Upper lobe of right lung (tissue), 1 donor: ENCODE results near the gene ACP3. TPM values are rescaled to one million over a fixed set of nuclear protein-coding genes. Genes with fewer than 3 reads are reported as not detected.
"Not testable (repeated sequence)": the region's sequence is repeated elsewhere in the genome, so short reads cannot be mapped to it uniquely, and the experiment has no call there.

Experiments used
- ATAC-seq: fragments of 200-7000 bp; cut with Tn5 transposase; one replicate; pipeline ENCODE4 v1.9.1; 2020; ENCODE audit warnings: mild to moderate bottlenecking, moderate library complexity
- DNase-seq: peaks from one replicate; pipeline ENCODE4 v3.0.0-alpha.2; 2020
- H3K27ac ChIP-seq: fragments of 200-600 bp; one replicate; pipeline ENCODE4 v1.8.0; 2022
- H3K27me3 ChIP-seq: fragments of 200-600 bp; one replicate; pipeline ENCODE4 v1.8.0; 2022; ENCODE audit warnings: mild to moderate bottlenecking
- H3K36me3 ChIP-seq: fragments of 200-600 bp; one replicate; pipeline ENCODE4 v1.8.0; 2022
- H3K4me1 ChIP-seq: fragments of 200-600 bp; one replicate; pipeline ENCODE4 v1.8.0; 2022
- H3K4me3 ChIP-seq: fragments of 200-600 bp; one replicate; pipeline ENCODE4 v1.8.0; 2022; ENCODE audit warnings: mild to moderate bottlenecking
- H3K9me3 ChIP-seq: fragments of 200-600 bp; one replicate; pipeline ENCODE4 v1.8.0; 2022
- intact Hi-C: fragments of 100-400 bp; cut with DNase I; formaldehyde crosslinking; loops from one replicate; pipeline ENCODE4 v1.11.0; 2022
- total RNA-seq: library from RNA; stranded (reverse); fragmentation: NEBNext Ultra II Directional; extraction: Animal tissue kit (Norgen Biotek cat#: 25700); gene quantifications from one replicate; pipeline ENCODE4 v1.2.1, GENCODE V29; 2021
- TF ChIP-seq, protein P1 (sequence below): fragments of 200-600 bp; IDR thresholded peaks from one replicate; pipeline ENCODE4 v1.8.0; 2022; ENCODE audit warnings: antibody characterized with exemption
- donor health status: DM: no; HTN: yes; CAD: no; lungs with severe emphysema.

Gene ACP3
- total RNA-seq, 1 donor from 2014 or later: 11.5 TPM

DNA sequence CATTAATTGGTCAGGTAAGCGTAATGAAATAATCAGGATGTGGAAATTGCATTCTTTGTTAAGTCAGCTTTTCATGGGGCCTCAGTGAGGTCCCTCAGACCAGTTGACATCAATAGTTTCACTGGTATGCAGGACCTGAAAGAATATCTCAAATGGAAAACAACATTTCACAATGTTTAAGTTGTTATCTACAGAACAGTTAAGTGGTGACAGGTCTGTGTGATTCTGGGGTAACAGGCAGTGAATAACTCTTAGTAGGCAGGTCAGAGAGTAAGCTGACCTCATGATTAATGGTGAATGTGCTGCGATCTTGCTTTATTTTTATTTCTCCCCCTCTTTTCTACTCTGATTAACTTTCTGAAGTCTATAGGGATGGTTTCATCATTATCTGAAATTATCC lies 28.9 kb upstream of the ACP3 start:
- DNase-seq: no peak
- Histone ChIP-seq H3K9me3 (no peaks in the 10 kb centered on the region), H3K4me3 (no peak overlapping the region), H3K4me1 (peaks cover 9% of the 10 kb centered on the region), H3K27me3 (no peaks in the 10 kb centered on the region), H3K27ac (no peak overlapping the region), H3K36me3 (no peaks in the 10 kb centered on the region)
- TF ChIP-seq, protein P1, sequence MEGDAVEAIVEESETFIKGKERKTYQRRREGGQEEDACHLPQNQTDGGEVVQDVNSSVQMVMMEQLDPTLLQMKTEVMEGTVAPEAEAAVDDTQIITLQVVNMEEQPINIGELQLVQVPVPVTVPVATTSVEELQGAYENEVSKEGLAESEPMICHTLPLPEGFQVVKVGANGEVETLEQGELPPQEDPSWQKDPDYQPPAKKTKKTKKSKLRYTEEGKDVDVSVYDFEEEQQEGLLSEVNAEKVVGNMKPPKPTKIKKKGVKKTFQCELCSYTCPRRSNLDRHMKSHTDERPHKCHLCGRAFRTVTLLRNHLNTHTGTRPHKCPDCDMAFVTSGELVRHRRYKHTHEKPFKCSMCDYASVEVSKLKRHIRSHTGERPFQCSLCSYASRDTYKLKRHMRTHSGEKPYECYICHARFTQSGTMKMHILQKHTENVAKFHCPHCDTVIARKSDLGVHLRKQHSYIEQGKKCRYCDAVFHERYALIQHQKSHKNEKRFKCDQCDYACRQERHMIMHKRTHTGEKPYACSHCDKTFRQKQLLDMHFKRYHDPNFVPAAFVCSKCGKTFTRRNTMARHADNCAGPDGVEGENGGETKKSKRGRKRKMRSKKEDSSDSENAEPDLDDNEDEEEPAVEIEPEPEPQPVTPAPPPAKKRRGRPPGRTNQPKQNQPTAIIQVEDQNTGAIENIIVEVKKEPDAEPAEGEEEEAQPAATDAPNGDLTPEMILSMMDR: no peak
- ATAC-seq: no peak
- intact Hi-C loops: no loop called here

DNA sequence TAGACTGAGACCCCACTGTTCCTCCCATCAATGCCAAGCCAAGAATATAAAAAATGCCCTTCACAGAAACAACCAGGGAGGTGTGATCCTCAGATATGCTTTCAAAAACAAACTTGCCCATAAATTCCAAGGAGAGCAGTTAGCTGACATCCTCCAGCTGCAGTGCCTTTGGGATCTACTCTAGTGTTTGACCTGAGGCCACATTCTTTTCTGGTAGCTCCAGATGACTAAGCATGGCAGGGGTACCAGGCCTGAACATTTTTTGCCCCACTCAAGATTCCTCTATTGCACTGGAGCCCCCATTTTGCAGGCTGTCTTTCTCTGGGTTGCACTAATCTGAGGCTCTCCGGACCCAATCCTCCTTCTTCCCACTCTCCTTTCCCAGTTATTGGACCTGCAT lies 27.9 kb upstream of the ACP3 start:
- no peak for DNase-seq

DNA sequence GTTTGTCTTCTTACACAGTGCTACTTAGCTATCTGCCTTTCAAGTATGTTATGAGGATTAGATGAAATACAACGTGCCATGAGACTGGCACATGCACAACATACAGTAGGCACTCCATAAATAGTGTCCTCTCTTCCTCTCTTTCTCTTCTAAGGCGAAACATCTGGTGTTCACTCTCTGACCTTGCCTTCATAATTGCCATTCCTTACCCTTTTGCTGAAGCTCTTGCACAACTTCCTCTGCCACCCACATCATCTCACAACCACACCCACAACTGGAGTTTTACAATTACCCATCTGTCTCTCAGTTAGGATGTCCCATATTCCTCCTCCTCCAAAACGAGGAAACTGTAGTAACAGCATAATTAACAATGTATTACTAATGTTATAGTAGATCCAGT lies 26.4 kb upstream of the ACP3 start:
- intact Hi-C loops: no loop called here
- DNase-seq: no peak
- Histone ChIP-seq H3K27me3 (no peaks in the 10 kb centered on the region), H3K9me3 (no peaks in the 10 kb centered on the region), H3K27ac (no peak overlapping the region), H3K4me3 (no peak overlapping the region), H3K4me1 (no peaks in the 10 kb centered on the region), H3K36me3 (no peaks in the 10 kb centered on the region)
- TF ChIP-seq, protein P1: no peak
- ATAC-seq: peak; percentile 94

More for the DNA sequence above, 27.9 kb upstream of the ACP3 start:
- Histone ChIP-seq H3K27ac (no peak overlapping the region), H3K4me3 (no peak overlapping the region), H3K36me3 (no peaks in the 10 kb centered on the region), H3K27me3 (no peaks in the 10 kb centered on the region), H3K9me3 (no peaks in the 10 kb centered on the region), H3K4me1 (peaks cover under 1% of the 10 kb centered on the region)
- no peak for ATAC-seq
- TF ChIP-seq, protein P1: no peak
- intact Hi-C loops: no loop called here

DNA sequence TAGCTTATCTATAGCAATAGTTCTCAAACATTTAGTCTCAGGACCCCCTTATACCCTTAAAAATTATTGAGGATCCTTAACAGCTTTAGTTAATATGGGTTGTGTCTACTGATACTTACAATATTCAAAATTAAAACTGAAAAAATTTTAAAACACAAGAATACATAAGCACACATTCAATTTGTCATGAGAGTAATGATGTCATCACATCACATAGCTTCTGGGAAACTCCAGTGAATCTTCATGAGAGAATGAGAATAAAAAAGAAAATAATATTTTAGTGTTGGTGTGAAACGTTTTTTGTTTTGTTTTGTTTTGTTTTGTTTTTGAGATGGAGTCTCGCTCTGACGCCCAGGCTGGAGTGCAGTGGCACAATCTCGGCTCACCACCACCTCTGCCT lies 25.2 kb upstream of the ACP3 start:
- intact Hi-C loops: no loop called here
- no peak for ATAC-seq
- H3K9me3 ChIP-seq: no peaks in the 10 kb centered on the region
- no peak for DNase-seq
- H3K27me3 ChIP-seq: no peaks in the 10 kb centered on the region
- no peaks in the 10 kb centered on the region for H3K36me3 ChIP-seq
- H3K4me3 ChIP-seq: no peak overlapping the region
- H3K4me1 ChIP-seq: no peaks in the 10 kb centered on the region
- no peak overlapping the region for H3K27ac ChIP-seq
- TF ChIP-seq, protein P1: no peak

DNA sequence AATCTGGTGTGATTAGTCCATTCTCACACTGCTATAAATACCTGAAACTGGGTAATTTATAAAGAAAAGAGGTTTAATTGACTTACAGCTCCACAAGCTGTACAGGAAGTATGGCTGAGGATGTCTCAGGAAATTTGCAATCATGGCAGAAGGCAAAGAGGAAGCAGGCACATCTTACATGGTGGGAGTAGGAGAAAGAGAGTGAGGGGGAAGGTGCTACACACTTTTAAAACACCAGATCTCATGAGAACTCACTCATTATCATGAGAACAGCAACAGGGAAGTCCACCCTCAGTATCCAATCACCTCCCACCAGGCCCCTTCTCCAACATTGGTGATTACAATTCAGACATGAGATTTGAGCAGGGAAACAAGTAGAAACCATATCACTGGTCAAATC lies 24.0 kb upstream of the ACP3 start:
- TF ChIP-seq, protein P1: no peak
- H3K27me3 ChIP-seq: no peaks in the 10 kb centered on the region
- no peak overlapping the region for H3K27ac ChIP-seq
- ATAC-seq (peak; percentile 53), DNase-seq (no peak)
- no peaks in the 10 kb centered on the region for H3K9me3 ChIP-seq
- intact Hi-C loops: no loop called here
- H3K4me1 ChIP-seq: no peaks in the 10 kb centered on the region
- H3K4me3 ChIP-seq: no peak overlapping the region
- no peaks in the 10 kb centered on the region for H3K36me3 ChIP-seq

DNA sequence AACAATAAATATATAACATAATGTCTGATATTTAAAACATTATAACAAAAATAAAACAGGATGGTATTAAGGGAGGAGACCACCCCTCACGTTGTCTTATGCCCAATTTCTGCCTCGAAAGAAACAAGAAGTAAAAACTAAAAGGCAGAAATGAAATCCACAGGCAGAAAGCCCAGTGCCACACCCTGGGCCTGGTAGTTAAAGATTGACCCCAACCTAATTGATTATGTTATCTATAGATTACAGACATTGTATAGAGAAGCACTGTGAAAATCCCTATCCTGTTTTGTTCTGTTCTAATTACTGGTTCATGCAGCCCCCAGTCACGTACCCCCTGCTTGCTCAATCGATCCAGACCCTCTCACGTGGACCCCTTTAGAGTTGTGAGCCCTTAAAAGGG lies 22.3 kb upstream of the ACP3 start:
- no peaks in the 10 kb centered on the region for H3K36me3 ChIP-seq
- ATAC-seq (no peak), DNase-seq (no peak)
- H3K27me3 ChIP-seq: no peaks in the 10 kb centered on the region
- intact Hi-C loops: no loop called here
- TF ChIP-seq, protein P1: no peak
- H3K9me3 ChIP-seq: no peaks in the 10 kb centered on the region
- H3K4me1 ChIP-seq: no peaks in the 10 kb centered on the region
- no peak overlapping the region for H3K27ac ChIP-seq
- no peak overlapping the region for H3K4me3 ChIP-seq

DNA sequence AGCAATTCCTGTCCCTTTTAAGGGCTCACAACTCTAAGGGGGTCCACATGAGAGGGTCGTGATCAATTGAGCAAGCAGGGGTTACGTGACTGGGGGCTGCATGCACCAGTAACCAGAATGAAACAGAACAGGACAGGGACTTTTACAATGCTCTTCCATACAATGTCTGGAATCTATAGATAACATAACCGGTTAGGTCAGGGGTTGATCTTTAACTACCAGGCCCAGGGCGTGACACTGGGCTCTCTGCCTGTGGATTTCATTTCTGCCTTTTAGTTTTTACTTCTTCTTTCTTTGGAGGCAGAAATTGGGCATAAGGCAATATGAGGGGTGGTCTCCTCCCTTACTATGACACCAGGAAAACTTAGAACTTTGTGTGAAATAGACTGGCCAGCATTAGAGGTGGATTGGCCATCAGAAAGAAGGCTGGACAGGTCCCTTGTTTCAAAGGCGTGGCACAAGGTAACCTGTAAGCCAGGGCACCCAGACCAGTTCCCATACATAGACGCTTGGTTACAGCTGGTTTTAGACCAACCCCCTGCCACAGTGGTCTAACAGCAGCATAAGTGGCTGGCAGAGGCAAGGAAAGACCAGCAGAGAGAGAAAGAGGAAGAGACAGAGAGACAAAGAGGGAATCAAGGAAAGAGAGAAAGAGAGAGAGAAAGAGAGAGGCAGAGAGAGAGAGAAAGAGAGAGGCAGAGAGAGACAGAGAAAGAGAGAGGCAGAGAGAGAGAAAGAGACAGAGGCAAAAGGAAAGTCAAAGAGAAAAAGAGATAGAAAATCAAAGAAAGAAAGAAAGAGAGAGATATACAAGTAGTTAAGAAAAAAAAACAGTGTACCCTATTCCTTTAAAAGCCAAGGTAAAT lies 13.6 kb upstream of the ACP3 start:
- H3K27me3 ChIP-seq, ATAC-seq, intact Hi-C loops, H3K36me3 ChIP-seq, H3K27ac ChIP-seq, DNase-seq, H3K4me3 ChIP-seq, H3K9me3 ChIP-seq, H3K4me1 ChIP-seq: not testable (repeated sequence)

DNA sequence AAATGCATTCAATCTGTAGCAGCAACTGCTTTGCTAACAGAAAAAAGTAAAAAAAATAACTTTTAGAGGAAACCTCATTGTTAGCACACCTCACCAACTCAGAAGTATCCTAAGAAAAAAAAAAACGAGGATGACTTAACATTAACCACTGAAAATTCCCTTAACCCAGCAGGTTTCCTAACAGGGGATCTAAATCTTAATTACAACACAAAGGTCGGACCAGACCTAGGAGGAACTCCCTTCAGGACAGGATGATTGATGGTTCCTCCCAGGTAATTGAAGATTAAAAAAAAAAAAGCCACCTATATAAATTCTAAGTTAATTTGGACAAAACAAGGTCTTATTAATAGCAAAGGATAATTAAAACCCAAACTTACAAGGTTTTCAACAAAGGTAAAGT lies 12.9 kb upstream of the ACP3 start:
- H3K9me3 ChIP-seq, H3K27me3 ChIP-seq, intact Hi-C loops, DNase-seq, H3K27ac ChIP-seq, ATAC-seq, H3K36me3 ChIP-seq, H3K4me3 ChIP-seq, H3K4me1 ChIP-seq: not testable (repeated sequence)
